Trophoblast cell (in vitro differentiated cells and primary cell): ENCODE results near the gene MTX2.

Source experiments
- DNase-seq, 2 donors: peaks; one replicate each; pipeline ENCODE4 v3.0.0-alpha.2; 2016
- H2AFZ ChIP-seq: 2 replicates; pipeline ENCODE4 v1.6.1; 2013; ENCODE audit warnings: low read length, moderate library complexity, mild to moderate bottlenecking; ENCODE audit not compliant: insufficient read depth, poor library complexity
- H2AK5ac ChIP-seq: 2 replicates; pipeline ENCODE4 v1.6.1; 2013; ENCODE audit warnings: mild to moderate bottlenecking, low read length
- H2BK120ac ChIP-seq: 2 replicates; pipeline ENCODE4 v1.6.1; 2013; ENCODE audit warnings: low read length, mild to moderate bottlenecking, moderate library complexity; ENCODE audit not compliant: insufficient read depth, poor library complexity
- H2BK12ac ChIP-seq: 2 replicates; pipeline ENCODE4 v1.6.1; 2013; ENCODE audit warnings: mild to moderate bottlenecking, low read length, moderate library complexity
- H2BK5ac ChIP-seq: 2 replicates; pipeline ENCODE4 v1.6.1; 2013; ENCODE audit warnings: low read length, low read depth, moderate library complexity, mild to moderate bottlenecking; ENCODE audit not compliant: poor library complexity
- H3K14ac ChIP-seq: 2 replicates; pipeline ENCODE4 v1.6.1; 2013; ENCODE audit warnings: mild to moderate bottlenecking, low read length
- H3K18ac ChIP-seq: 2 replicates; pipeline ENCODE4 v1.6.1; 2013; ENCODE audit warnings: mild to moderate bottlenecking, low read length
- H3K23ac ChIP-seq: 2 replicates; pipeline ENCODE4 v1.6.1; 2013; ENCODE audit warnings: low read length
- H3K27ac ChIP-seq: 2 replicates; pipeline ENCODE4 v1.5.1; 2013; ENCODE audit warnings: low read depth, mild to moderate bottlenecking, inconsistent platforms, low read length, moderate library complexity
- H3K27me3 ChIP-seq: 2 replicates; pipeline ENCODE4 v1.6.1; 2013; ENCODE audit warnings: inconsistent platforms, mild to moderate bottlenecking, low read length, moderate library complexity; ENCODE audit not compliant: insufficient read depth
- H3K36me3 ChIP-seq, 2 experiments: 1 replicate in 1 of 2; 2 replicates in 1 of 2; pipeline ENCODE4 v1.6.1; 2013; ENCODE audit warnings: low read length in 2 of 2, mild to moderate bottlenecking in 2 of 2, moderate library complexity in 1 of 2; ENCODE audit not compliant: insufficient read depth in 2 of 2, control insufficient read depth in 1 of 2
- H3K4ac ChIP-seq: 2 replicates; pipeline ENCODE4 v1.6.1; 2013; ENCODE audit warnings: low read depth, mild to moderate bottlenecking, low read length, moderate library complexity
- H3K4me1 ChIP-seq, 2 experiments: 1 replicate in 1 of 2; 2 replicates in 1 of 2; pipeline ENCODE4 v1.6.1; 2013; ENCODE audit warnings: low read length in 2 of 2, mild to moderate bottlenecking in 2 of 2, moderate library complexity in 1 of 2; ENCODE audit not compliant: insufficient read depth in 2 of 2, control insufficient read depth in 1 of 2
- H3K4me2 ChIP-seq: 2 replicates; pipeline ENCODE4 v1.6.1; 2013; ENCODE audit warnings: inconsistent platforms, mild to moderate bottlenecking, low read length, moderate library complexity
- H3K4me3 ChIP-seq: 2 replicates; pipeline ENCODE4 v1.5.1; 2013; ENCODE audit warnings: mild to moderate bottlenecking, low read depth, low read length, inconsistent platforms
- H3K79me1 ChIP-seq: one replicate; pipeline ENCODE4 v1.6.1; 2013; ENCODE audit warnings: low read length
- H3K79me2 ChIP-seq: 2 replicates; pipeline ENCODE4 v1.6.1; 2013; ENCODE audit warnings: low read length, mild to moderate bottlenecking; ENCODE audit not compliant: control insufficient read depth, insufficient read depth, poor library complexity
- H3K9ac ChIP-seq: 2 replicates; pipeline ENCODE4 v1.6.1; 2013; ENCODE audit warnings: mild to moderate bottlenecking, low read length
- H3K9me3 ChIP-seq: 2 replicates; pipeline ENCODE4 v1.6.1; 2013; ENCODE audit warnings: low read depth, mild to moderate bottlenecking, control low read depth, inconsistent platforms, low read length; ENCODE audit not compliant: insufficient read depth
- H4K12ac ChIP-seq: 2 replicates; pipeline ENCODE4 v1.6.1; 2013; ENCODE audit warnings: low read depth, mild to moderate bottlenecking, low read length, moderate library complexity
- H4K8ac ChIP-seq: 2 replicates; pipeline ENCODE4 v1.6.1; 2013; ENCODE audit warnings: low read depth, mild to moderate bottlenecking, low read length, moderate library complexity
- H4K91ac ChIP-seq: one replicate; pipeline ENCODE4 v1.6.1; 2013; ENCODE audit warnings: low read depth, mild to moderate bottlenecking, low read length, moderate library complexity
- WGBS: extraction: QIAGEN DNeasy Blood & Tissue Kit; methylation state at CpG from one replicate; pipeline ENCODE4 v1.1.7; 2013; ENCODE audit warnings: missing lambda C conversion rate; ENCODE audit not compliant: insufficient read length, insufficient coverage; ENCODE audit errors: extremely low coverage; 5-methylcytosine and 5-hydroxymethylcytosine counted together

The MTX2 gene

GRCh38 chr2:176317623-176318065 lies 48.4 kb downstream of the MTX2 start:
- no peaks in the 10 kb centered on the region for H3K79me2 ChIP-seq
- no peak overlapping the region for H3K14ac ChIP-seq
- H3K23ac ChIP-seq: no peak overlapping the region
- no peak overlapping the region for H2BK5ac ChIP-seq
- H4K12ac ChIP-seq: no peak overlapping the region
- no peak overlapping the region for H2AFZ ChIP-seq
- no peak overlapping the region for H3K18ac ChIP-seq
- H4K91ac ChIP-seq: no peak overlapping the region
- H3K36me3 ChIP-seq: peaks cover 0 to 2% of the 10 kb centered on the region in 2 experiments
- no peak overlapping the region for H3K4ac ChIP-seq
- H3K4me2 ChIP-seq: no peak overlapping the region
- no peak overlapping the region for H4K8ac ChIP-seq
- H3K27me3 ChIP-seq: no peaks in the 10 kb centered on the region
- no peaks in the 10 kb centered on the region for H3K9me3 ChIP-seq
- no CpG with 5 or more reads among the region's 1 CpG for WGBS
- no peak overlapping the region for H2AK5ac ChIP-seq
- H3K4me1 ChIP-seq: no peaks in the 10 kb centered on the region
- no peak overlapping the region for H3K27ac ChIP-seq
- no peak overlapping the region for H3K9ac ChIP-seq
- no peaks in the 10 kb centered on the region for H3K79me1 ChIP-seq
- no peak for DNase-seq
- no peak overlapping the region for H2BK12ac ChIP-seq
- no peak overlapping the region for H2BK120ac ChIP-seq
- H3K4me3 ChIP-seq: no peak overlapping the region

GRCh38 chr2:176321916-176322315 lies 52.7 kb downstream of the MTX2 start:
- Histone ChIP-seq H3K36me3 (no peaks in the 10 kb centered on the region), H3K4me3 (no peak overlapping the region), H3K18ac (no peak overlapping the region), H3K4ac (no peak overlapping the region), H3K9ac (no peak overlapping the region), H4K12ac (no peak overlapping the region), H2AK5ac (no peak overlapping the region), H3K4me2 (no peak overlapping the region), H4K8ac (no peak overlapping the region), H3K4me1 (no peaks in the 10 kb centered on the region), H2BK5ac (no peak overlapping the region), H2BK12ac (no peak overlapping the region), H3K9me3 (no peaks in the 10 kb centered on the region), H3K79me1 (no peaks in the 10 kb centered on the region), H2AFZ (no peak overlapping the region), H3K27ac (no peak overlapping the region), H3K27me3 (no peaks in the 10 kb centered on the region), H3K14ac (no peak overlapping the region), H2BK120ac (no peak overlapping the region), H3K23ac (no peak overlapping the region), H4K91ac (no peak overlapping the region), H3K79me2 (no peaks in the 10 kb centered on the region)
- DNase-seq: no peak
- WGBS: no CpG with 5 or more reads among the region's 1 CpG

- no peak for DNase-seq
- H3K79me2 ChIP-seq: no peaks in the 10 kb centered on the region
- H3K18ac ChIP-seq: no peak overlapping the region
- no CpG with 5 or more reads among the region's 3 CpGs for WGBS
- H3K36me3 ChIP-seq: no peaks in the 10 kb centered on the region
- H3K9ac ChIP-seq: no peak overlapping the region
- no peaks in the 10 kb centered on the region for H3K27me3 ChIP-seq
- H3K9me3 ChIP-seq: no peaks in the 10 kb centered on the region
- H4K8ac ChIP-seq: no peak overlapping the region
- no peak overlapping the region for H4K12ac ChIP-seq
- no peak overlapping the region for H2BK5ac ChIP-seq
- H4K91ac ChIP-seq: no peak overlapping the region
- H3K4me3 ChIP-seq: no peak overlapping the region
- H3K27ac ChIP-seq: no peak overlapping the region
- no peak overlapping the region for H2BK12ac ChIP-seq
- no peaks in the 10 kb centered on the region for H3K4me1 ChIP-seq
- H2AK5ac ChIP-seq: no peak overlapping the region
- no peak overlapping the region for H3K14ac ChIP-seq
- no peak overlapping the region for H3K4ac ChIP-seq
- no peak overlapping the region for H3K23ac ChIP-seq
- no peak overlapping the region for H3K4me2 ChIP-seq
- no peaks in the 10 kb centered on the region for H3K79me1 ChIP-seq
- H2AFZ ChIP-seq: no peak overlapping the region
- H2BK120ac ChIP-seq: no peak overlapping the region
These were observed 55.6 kb downstream of the MTX2 start for GRCh38 chr2:176324862-176325261.

- no peak overlapping the region for H2AFZ ChIP-seq
- no peak overlapping the region for H2BK12ac ChIP-seq
- no peak overlapping the region for H4K91ac ChIP-seq
- no CpG with 5 or more reads among the region's 1 CpG for WGBS
- no peak overlapping the region for H3K9ac ChIP-seq
- no peaks in the 10 kb centered on the region for H3K36me3 ChIP-seq
- no peak overlapping the region for H3K14ac ChIP-seq
- H3K4me3 ChIP-seq: no peak overlapping the region
- no peak overlapping the region for H3K4ac ChIP-seq
- no peak overlapping the region for H3K18ac ChIP-seq
- no peaks in the 10 kb centered on the region for H3K4me1 ChIP-seq
- no peaks in the 10 kb centered on the region for H3K79me2 ChIP-seq
- no peak overlapping the region for H2BK5ac ChIP-seq
- DNase-seq: no peak
- no peak overlapping the region for H3K4me2 ChIP-seq
- no peaks in the 10 kb centered on the region for H3K9me3 ChIP-seq
- H2AK5ac ChIP-seq: no peak overlapping the region
- no peaks in the 10 kb centered on the region for H3K79me1 ChIP-seq
- H3K27me3 ChIP-seq: no peaks in the 10 kb centered on the region
- H3K27ac ChIP-seq: no peak overlapping the region
- H4K12ac ChIP-seq: no peak overlapping the region
- no peak overlapping the region for H2BK120ac ChIP-seq
- no peak overlapping the region for H3K23ac ChIP-seq
- no peak overlapping the region for H4K8ac ChIP-seq
These were observed 56.5 kb downstream of the MTX2 start for GRCh38 chr2:176325732-176326131.
